Trophoblast cell (in vitro differentiated cells and primary cell): ENCODE measurements around the gene ODC1.

Source experiments
- DNase-seq, 2 donors: peaks; one replicate each; pipeline ENCODE4 v3.0.0-alpha.2; 2016
- H2AFZ ChIP-seq: 2 replicates; pipeline ENCODE4 v1.6.1; 2013; ENCODE audit warnings: low read length, moderate library complexity, mild to moderate bottlenecking; ENCODE audit not compliant: insufficient read depth, poor library complexity
- H2AK5ac ChIP-seq: 2 replicates; pipeline ENCODE4 v1.6.1; 2013; ENCODE audit warnings: mild to moderate bottlenecking, low read length
- H2BK120ac ChIP-seq: 2 replicates; pipeline ENCODE4 v1.6.1; 2013; ENCODE audit warnings: low read length, mild to moderate bottlenecking, moderate library complexity; ENCODE audit not compliant: insufficient read depth, poor library complexity
- H2BK12ac ChIP-seq: 2 replicates; pipeline ENCODE4 v1.6.1; 2013; ENCODE audit warnings: mild to moderate bottlenecking, low read length, moderate library complexity
- H2BK5ac ChIP-seq: 2 replicates; pipeline ENCODE4 v1.6.1; 2013; ENCODE audit warnings: low read length, low read depth, moderate library complexity, mild to moderate bottlenecking; ENCODE audit not compliant: poor library complexity
- H3K14ac ChIP-seq: 2 replicates; pipeline ENCODE4 v1.6.1; 2013; ENCODE audit warnings: mild to moderate bottlenecking, low read length
- H3K18ac ChIP-seq: 2 replicates; pipeline ENCODE4 v1.6.1; 2013; ENCODE audit warnings: mild to moderate bottlenecking, low read length
- H3K23ac ChIP-seq: 2 replicates; pipeline ENCODE4 v1.6.1; 2013; ENCODE audit warnings: low read length
- H3K27ac ChIP-seq: 2 replicates; pipeline ENCODE4 v1.5.1; 2013; ENCODE audit warnings: low read depth, mild to moderate bottlenecking, inconsistent platforms, low read length, moderate library complexity
- H3K27me3 ChIP-seq: 2 replicates; pipeline ENCODE4 v1.6.1; 2013; ENCODE audit warnings: inconsistent platforms, mild to moderate bottlenecking, low read length, moderate library complexity; ENCODE audit not compliant: insufficient read depth
- H3K36me3 ChIP-seq, 2 experiments: 1 replicate in 1 of 2; 2 replicates in 1 of 2; pipeline ENCODE4 v1.6.1; 2013; ENCODE audit warnings: low read length in 2 of 2, mild to moderate bottlenecking in 2 of 2, moderate library complexity in 1 of 2; ENCODE audit not compliant: insufficient read depth in 2 of 2, control insufficient read depth in 1 of 2
- H3K4ac ChIP-seq: 2 replicates; pipeline ENCODE4 v1.6.1; 2013; ENCODE audit warnings: low read depth, mild to moderate bottlenecking, low read length, moderate library complexity
- H3K4me1 ChIP-seq, 2 experiments: 1 replicate in 1 of 2; 2 replicates in 1 of 2; pipeline ENCODE4 v1.6.1; 2013; ENCODE audit warnings: low read length in 2 of 2, mild to moderate bottlenecking in 2 of 2, moderate library complexity in 1 of 2; ENCODE audit not compliant: insufficient read depth in 2 of 2, control insufficient read depth in 1 of 2
- H3K4me2 ChIP-seq: 2 replicates; pipeline ENCODE4 v1.6.1; 2013; ENCODE audit warnings: inconsistent platforms, mild to moderate bottlenecking, low read length, moderate library complexity
- H3K4me3 ChIP-seq: 2 replicates; pipeline ENCODE4 v1.5.1; 2013; ENCODE audit warnings: mild to moderate bottlenecking, low read depth, low read length, inconsistent platforms
- H3K79me1 ChIP-seq: one replicate; pipeline ENCODE4 v1.6.1; 2013; ENCODE audit warnings: low read length
- H3K79me2 ChIP-seq: 2 replicates; pipeline ENCODE4 v1.6.1; 2013; ENCODE audit warnings: low read length, mild to moderate bottlenecking; ENCODE audit not compliant: control insufficient read depth, insufficient read depth, poor library complexity
- H3K9ac ChIP-seq: 2 replicates; pipeline ENCODE4 v1.6.1; 2013; ENCODE audit warnings: mild to moderate bottlenecking, low read length
- H3K9me3 ChIP-seq: 2 replicates; pipeline ENCODE4 v1.6.1; 2013; ENCODE audit warnings: low read depth, mild to moderate bottlenecking, control low read depth, inconsistent platforms, low read length; ENCODE audit not compliant: insufficient read depth
- H4K12ac ChIP-seq: 2 replicates; pipeline ENCODE4 v1.6.1; 2013; ENCODE audit warnings: low read depth, mild to moderate bottlenecking, low read length, moderate library complexity
- H4K8ac ChIP-seq: 2 replicates; pipeline ENCODE4 v1.6.1; 2013; ENCODE audit warnings: low read depth, mild to moderate bottlenecking, low read length, moderate library complexity
- H4K91ac ChIP-seq: one replicate; pipeline ENCODE4 v1.6.1; 2013; ENCODE audit warnings: low read depth, mild to moderate bottlenecking, low read length, moderate library complexity
- WGBS: extraction: QIAGEN DNeasy Blood & Tissue Kit; methylation state at CpG from one replicate; pipeline ENCODE4 v1.1.7; 2013; ENCODE audit warnings: missing lambda C conversion rate; ENCODE audit not compliant: insufficient read length, insufficient coverage; ENCODE audit errors: extremely low coverage; 5-methylcytosine and 5-hydroxymethylcytosine counted together

The ODC1 gene

GRCh38 chr2:10422251-10422650 lies 25.9 kb downstream of the ODC1 start:
- Histone ChIP-seq H3K27me3 (no peaks in the 10 kb centered on the region), H3K4me1 (no peaks in the 10 kb centered on the region), H2BK120ac (no peak overlapping the region), H3K18ac (no peak overlapping the region), H2BK5ac (no peak overlapping the region), H3K79me2 (no peaks in the 10 kb centered on the region), H3K14ac (no peak overlapping the region), H3K4ac (no peak overlapping the region), H2AFZ (no peak overlapping the region), H2AK5ac (no peak overlapping the region), H3K4me2 (no peak overlapping the region), H4K8ac (no peak overlapping the region), H3K79me1 (no peaks in the 10 kb centered on the region), H3K23ac (no peak overlapping the region), H3K4me3 (no peak overlapping the region), H2BK12ac (no peak overlapping the region), H3K36me3 (peaks cover 9 to 11% of the 10 kb centered on the region in 2 experiments), H4K91ac (no peak overlapping the region), H3K9me3 (no peaks in the 10 kb centered on the region), H3K27ac (no peak overlapping the region), H3K9ac (no peak overlapping the region), H4K12ac (no peak overlapping the region)
- no CpG with 5 or more reads among the region's 6 CpGs for WGBS
- DNase-seq: no peak

GRCh38 chr2:10419553-10420257 lies 28.4 kb downstream of the ODC1 start:
- H2BK120ac ChIP-seq: no peak overlapping the region
- no peak overlapping the region for H2BK5ac ChIP-seq
- H2AFZ ChIP-seq: no peak overlapping the region
- H4K91ac ChIP-seq: no peak overlapping the region
- H4K12ac ChIP-seq: no peak overlapping the region
- H3K27ac ChIP-seq: no peak overlapping the region
- H3K18ac ChIP-seq: no peak overlapping the region
- no peaks in the 10 kb centered on the region for H3K27me3 ChIP-seq
- no peaks in the 10 kb centered on the region for H3K9me3 ChIP-seq
- no peak overlapping the region for H4K8ac ChIP-seq
- H3K79me1 ChIP-seq: no peaks in the 10 kb centered on the region
- no peak overlapping the region for H2AK5ac ChIP-seq
- peak overlapping the region; percentile 23 for H3K4me3 ChIP-seq
- no peak overlapping the region for H2BK12ac ChIP-seq
- peaks cover 9 to 11% of the 10 kb centered on the region in 2 experiments for H3K36me3 ChIP-seq
- H3K9ac ChIP-seq: no peak overlapping the region
- H3K14ac ChIP-seq: no peak overlapping the region
- H3K4me2 ChIP-seq: no peak overlapping the region
- no peak overlapping the region for H3K4ac ChIP-seq
- no CpG with 5 or more reads among the region's 54 CpGs for WGBS
- H3K23ac ChIP-seq: no peak overlapping the region
- no peak for DNase-seq
- H3K4me1 ChIP-seq: no peaks in the 10 kb centered on the region
- H3K79me2 ChIP-seq: no peaks in the 10 kb centered on the region

GRCh38 chr2:10417551-10418335 lies 30.4 kb downstream of the ODC1 start:
- WGBS: no CpG with 5 or more reads among the region's 6 CpGs
- Histone ChIP-seq H4K12ac (no peak overlapping the region), H4K91ac (no peak overlapping the region), H3K4ac (no peak overlapping the region), H3K27me3 (no peaks in the 10 kb centered on the region), H2AK5ac (no peak overlapping the region), H3K4me2 (no peak overlapping the region), H2AFZ (no peak overlapping the region), H4K8ac (no peak overlapping the region), H2BK120ac (no peak overlapping the region), H3K79me1 (no peaks in the 10 kb centered on the region), H3K18ac (no peak overlapping the region), H3K36me3 (peaks cover 2 to 5% of the 10 kb centered on the region in 2 experiments), H2BK12ac (no peak overlapping the region), H3K4me1 (peaks cover 0 to 1% of the 10 kb centered on the region in 2 experiments), H3K4me3 (no peak overlapping the region), H3K9ac (no peak overlapping the region), H3K9me3 (no peaks in the 10 kb centered on the region), H2BK5ac (no peak overlapping the region), H3K23ac (no peak overlapping the region), H3K27ac (no peak overlapping the region), H3K14ac (no peak overlapping the region), H3K79me2 (no peaks in the 10 kb centered on the region)
- DNase-seq: peak in 1 of 2 donors; percentile 25

- Histone ChIP-seq H3K4ac (no peak overlapping the region), H3K14ac (no peak overlapping the region), H4K12ac (no peak overlapping the region), H3K4me3 (no peak overlapping the region), H4K8ac (no peak overlapping the region), H3K4me2 (no peak overlapping the region), H2AFZ (no peak overlapping the region), H2BK120ac (no peak overlapping the region), H2AK5ac (no peak overlapping the region), H3K27ac (no peak overlapping the region), H3K27me3 (no peaks in the 10 kb centered on the region), H3K18ac (no peak overlapping the region), H3K9ac (no peak overlapping the region), H3K4me1 (peaks cover 0 to 1% of the 10 kb centered on the region in 2 experiments), H2BK12ac (no peak overlapping the region), H3K23ac (no peak overlapping the region), H4K91ac (no peak overlapping the region), H3K36me3 (peaks cover 3 to 8% of the 10 kb centered on the region in 2 experiments), H2BK5ac (no peak overlapping the region), H3K9me3 (no peaks in the 10 kb centered on the region), H3K79me1 (no peaks in the 10 kb centered on the region), H3K79me2 (no peaks in the 10 kb centered on the region)
- WGBS: no CpG with 5 or more reads among the region's 12 CpGs
- no peak for DNase-seq
Measured at GRCh38 chr2:10415640-10416039, 32.5 kb downstream of the ODC1 start.
